ENCODE results near the gene SNAP47.
A peak's percentile ranks its signal among the peaks of the same experiment; 100 is the strongest.

The SNAP47 gene

DNA sequence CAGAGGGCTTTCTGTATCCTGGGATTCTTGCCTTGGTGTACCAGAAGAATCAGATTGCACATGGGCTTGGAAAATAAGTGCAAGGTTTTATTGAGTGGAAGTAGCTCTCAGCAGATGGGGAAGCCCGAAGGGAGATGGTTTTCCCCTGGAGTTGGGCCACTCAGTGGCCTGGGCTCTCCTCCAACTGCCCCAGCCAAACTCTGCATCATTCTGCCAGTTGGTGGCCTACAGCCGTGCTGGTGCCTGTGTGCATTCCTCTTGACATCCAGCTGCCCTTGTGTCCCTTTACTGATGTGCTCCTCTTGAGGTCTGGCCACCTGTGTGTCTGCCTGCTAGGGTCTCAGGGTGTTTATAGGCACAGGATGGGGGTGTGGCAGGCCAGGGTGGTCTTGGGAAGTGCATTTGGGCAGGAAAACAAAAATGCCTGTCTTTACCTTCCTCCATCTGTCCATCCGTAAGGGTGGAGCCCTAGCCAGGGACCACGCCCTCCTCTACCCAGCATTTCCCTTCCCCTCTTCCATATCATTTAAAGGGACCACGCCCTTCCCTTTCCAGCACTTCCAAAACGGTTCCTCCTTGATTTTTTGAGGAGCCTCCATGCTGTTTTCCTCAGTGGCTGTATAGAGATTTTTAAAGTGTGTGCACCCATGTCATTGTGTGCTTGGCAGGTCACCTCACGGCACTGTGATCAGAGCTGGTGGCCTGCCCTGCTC, 18.9 kb downstream of the SNAP47 start:
- DNase-seq, result no peak

DNA sequence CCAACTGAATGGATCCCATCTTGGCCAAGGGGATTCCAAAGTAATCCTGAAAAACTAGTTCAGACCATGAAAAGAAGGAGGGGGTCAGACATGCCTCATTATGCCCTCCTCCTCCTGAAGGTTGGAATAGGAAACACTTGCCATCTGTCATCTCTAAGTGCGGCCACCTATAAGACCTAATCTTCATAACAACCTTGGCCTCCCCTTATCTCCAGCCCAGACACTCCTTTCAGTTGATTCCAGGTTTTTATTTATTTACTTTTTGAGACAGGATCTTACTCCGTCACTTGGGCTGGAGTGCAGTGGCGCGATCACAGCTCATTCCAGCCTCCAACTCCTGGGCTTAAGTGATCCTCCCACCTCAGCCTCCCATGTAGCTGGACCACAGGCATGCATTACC, 19.7 kb downstream of the SNAP47 start:
- DNase-seq, result no peak

DNA sequence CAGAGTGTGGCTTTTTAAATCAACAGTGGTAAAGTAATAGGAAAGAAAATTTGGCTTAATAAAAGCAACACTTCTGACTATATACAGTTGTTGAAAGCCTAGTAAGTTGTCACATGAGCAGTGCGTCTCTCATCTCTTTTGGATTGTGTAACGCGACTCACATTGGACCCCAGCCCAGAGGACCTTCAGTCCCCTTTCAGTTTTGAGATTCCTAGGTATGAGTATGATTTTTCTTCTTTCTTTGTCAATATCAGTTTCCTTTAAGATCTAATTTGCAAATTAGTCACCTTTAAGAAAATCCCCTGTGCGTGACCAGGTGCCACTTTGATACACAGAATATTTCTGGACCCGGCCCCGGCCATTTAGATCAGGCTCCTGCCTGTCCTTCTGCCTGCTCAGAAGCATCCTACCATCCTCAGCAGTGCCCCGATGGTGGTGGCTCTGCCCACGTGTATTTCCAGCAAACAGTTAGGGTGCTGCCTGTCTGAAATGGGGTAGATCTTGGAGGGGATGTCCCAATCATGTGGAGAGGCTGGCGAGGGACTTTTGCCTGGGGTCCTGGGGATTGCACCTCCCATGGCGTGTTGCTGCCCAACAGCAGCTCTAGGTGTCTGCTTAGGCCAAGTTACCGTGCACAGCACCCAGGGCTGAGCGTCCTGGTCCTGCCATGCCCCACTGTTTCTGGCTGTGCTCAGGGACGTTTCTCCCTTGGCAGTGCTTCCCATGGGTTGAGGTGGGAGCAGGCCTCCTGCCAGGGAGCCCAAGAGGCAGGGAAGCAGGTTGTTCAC, 21.1 kb downstream of the SNAP47 start:
- no peak for DNase-seq

DNA sequence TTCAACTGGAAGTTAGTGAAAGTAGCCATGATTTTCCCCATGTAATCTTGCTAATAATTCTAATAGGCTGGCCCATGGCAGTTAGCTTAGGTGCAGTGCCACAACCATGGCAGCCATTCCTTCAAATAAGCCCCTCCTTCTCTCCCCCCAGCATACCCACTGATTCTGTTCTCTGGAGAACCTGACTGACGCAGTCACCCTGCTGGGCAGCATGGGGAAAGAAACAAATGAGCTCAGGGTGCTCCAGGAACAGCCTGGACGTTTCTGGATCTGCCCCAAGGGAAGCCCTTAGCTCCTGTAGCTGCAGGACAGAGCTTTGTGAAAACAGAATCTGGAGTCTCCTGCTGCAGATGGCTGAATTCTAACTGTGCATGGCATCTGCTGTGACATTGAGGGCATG, 22.5 kb downstream of the SNAP47 start:
- DNase-seq, result no peak

DNA sequence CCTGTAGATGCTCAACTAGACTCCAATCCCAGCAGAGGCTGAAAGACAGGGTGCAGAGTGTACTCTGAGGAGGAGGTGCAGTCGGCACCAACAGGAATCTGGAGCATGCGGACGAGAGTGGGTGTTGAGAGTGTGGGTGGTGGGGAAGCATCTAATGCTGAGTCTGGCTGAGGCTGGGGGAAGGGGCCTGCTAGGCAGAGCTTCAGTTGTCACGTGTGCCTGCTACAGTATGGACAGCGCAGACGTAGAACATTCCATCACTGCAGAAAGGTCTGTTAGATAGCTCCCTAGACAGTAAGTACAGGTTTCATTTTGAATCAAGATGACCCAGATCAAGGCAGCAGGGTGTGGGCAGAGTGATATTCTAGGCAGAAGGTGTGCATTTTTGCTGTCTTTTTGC, 23.1 kb downstream of the SNAP47 start:
- DNase-seq, result no peak

DNA sequence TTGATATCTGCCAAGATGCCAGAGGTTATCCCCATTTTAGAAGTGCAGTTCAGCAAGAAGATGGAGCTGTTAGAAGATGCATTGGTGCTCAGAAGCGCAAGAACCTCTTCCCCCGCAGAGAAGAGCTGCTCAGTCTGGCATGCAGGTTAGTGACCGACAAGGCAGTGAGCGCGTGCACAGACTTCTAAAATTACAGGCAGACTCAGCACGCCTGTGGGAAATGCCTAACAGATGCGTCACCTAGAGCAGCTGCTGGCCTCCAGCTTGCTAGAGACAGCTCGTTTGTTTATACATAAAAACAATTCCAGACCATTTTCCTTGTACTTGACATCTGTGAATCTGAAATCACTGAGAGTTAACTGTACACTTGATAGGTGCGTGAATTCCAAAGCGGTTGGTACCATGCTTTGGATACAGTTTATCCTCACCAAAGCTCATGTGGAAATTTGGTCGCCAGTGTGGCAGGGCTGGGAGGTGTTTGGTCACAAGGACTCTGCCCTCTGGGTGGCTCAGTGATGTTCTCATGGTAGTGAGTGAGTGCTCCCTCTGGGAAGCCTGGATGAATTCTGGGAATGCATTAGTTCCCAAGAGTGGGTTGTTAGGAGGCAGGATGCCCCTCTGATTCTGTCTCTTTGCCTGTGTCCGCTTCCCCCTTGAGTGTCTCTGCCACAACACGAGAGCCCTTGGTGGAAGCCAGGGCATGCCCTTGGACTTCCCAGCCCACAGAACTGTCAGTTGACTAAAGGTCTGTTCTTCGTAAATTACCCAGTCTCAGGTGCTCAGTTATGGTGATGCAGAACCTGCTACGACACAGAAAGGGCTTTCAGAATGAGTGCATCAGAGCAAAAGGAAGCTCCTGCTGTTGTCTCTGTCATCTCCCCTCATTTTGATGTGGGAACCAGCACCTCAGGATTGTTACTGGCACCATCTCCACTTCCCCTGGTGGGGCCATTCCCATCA, 24.4 kb downstream of the SNAP47 start:
- no peak for DNase-seq

DNA sequence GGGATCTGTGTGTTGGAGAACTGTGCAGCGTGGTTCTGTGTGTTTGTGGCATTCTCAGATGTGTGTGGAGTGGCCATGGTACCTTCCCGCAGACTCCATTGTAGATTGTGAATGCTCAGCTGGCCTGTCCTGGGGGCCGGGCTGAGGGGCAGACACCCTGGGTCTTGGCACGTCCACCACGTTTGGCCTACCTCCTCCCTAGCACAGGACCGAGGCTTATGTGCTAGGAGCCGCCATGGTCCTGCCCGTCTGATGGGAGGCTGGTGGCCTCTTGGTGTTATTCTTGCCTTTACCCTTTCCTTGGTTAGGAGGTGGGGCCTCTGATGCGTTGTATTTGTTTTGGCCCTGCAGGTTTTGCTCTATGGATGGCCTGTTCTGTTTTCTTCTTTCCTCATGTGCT, 25.1 kb downstream of the SNAP47 start:
- no peak for DNase-seq

DNA sequence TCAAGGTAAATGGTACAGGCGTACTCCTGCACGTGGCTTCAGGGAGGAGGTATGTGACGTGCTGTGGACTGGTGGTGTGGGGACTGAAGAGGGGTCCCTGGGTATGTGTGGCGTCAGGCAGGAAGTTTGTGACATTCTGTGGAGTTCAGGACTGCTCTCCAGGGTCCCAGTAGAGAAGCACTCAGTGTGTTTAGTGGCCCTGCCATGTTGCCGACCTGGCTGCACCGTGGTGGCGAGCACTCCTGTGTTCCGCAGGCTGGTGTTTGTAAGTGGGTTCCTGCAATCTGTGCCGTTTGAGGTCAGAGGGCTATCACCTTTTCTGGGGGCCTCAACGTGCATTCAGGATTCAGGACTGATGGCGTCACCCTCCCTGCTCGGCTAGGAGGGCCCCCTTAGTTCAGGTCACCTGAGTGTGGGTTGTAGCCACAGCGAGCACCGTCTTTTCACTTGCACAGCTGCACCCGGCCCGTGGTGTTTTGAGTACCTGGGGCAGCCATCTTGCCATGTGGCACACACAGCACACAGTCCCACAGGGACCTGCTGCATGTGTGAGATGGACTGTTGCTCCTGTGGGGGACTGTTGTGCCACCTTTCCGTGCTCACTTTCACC, 26.5 kb downstream of the SNAP47 start:
- no peak for DNase-seq

DNA sequence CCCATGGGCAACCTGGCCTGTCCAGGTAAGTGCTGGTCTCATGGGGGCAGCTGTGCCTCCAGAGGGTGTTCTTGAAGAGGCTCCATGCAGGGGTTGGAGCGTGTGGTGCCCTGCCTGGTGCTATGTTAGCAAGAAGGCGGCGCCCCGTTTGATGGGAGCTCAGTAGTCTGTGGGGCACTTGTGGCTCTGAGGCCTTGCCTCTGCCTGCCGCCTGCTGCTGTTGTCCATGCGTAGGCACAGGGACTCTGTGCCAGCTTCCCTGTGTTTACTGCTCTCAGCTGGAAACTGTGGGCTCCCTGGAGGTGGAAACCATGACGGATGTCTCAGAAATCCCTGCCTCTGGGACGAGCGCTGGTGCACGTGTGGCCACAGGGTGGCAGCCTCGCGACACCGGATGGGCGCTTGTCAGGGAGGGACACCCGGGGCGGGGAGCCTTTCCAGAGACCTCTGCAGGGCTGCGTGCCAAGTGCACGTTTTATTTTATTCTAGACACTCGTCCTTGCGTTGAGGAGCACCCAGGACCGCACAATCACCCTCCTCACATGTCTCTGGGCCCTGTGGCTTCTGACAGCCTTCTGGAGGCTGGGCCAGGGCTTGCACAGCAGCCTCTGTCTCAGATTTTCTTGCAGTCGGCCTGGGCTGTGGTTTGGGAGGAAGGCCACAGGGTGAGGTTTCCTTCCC, 27.1 kb downstream of the SNAP47 start:
- DNase-seq, result peak; percentile 80

DNA sequence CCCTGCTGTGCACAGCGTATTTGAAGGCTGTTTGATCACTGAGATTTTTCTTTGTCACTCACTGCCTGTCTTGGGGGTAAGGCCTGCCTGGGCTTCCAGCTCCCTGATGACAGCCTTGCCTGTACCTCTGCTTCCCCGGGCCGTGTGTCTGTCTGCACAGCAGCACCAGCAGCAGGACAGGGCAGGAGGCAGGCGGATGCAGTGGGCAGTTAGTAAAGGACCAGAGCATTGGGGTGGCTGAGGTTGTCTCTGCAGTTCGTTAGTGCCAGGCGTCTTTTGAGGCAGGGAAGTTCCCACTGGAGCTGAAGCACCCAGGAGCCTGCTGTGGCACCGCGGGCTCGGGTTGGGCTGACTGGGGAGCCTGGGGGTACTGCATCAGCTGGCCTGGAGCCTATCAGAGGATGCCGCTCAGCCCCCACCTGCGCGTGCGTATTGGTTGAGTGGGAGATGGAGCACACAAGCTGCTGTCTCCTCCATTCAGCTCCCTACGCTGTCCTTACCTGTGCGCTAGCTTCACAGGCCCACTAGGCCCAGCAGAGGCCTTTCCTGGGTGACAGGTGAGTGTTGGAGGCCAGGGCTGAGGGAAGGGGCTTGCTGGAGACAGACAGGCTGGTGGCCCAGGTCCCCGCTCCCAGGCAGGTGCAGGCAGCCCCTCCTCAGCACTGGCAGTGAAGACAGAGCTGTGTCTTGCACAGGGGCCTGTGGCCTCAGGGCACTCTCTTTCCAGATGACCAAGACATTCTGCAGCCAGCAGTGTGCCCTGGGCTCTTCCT, 28.2 kb downstream of the SNAP47 start:
- DNase-seq, result no peak

DNA sequence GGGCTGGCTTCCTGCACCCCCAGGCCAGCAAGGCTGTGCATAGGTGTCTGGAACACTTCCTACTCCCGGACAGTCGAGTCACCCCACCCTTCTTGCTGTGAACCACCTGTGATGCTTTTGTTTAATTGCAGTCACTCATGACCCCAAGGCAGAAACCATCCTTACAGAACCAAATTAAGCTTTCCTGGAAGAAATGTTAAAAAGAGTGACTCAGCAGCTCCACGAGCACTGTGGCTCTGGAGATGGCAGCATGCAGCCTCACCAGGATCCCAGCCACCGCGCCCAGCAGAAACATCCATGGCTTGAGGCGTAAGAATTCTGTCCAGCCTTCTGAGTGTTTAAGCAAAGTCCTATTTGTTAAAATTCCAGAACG, 28.8 kb downstream of the SNAP47 start:
- no peak for DNase-seq

DNA sequence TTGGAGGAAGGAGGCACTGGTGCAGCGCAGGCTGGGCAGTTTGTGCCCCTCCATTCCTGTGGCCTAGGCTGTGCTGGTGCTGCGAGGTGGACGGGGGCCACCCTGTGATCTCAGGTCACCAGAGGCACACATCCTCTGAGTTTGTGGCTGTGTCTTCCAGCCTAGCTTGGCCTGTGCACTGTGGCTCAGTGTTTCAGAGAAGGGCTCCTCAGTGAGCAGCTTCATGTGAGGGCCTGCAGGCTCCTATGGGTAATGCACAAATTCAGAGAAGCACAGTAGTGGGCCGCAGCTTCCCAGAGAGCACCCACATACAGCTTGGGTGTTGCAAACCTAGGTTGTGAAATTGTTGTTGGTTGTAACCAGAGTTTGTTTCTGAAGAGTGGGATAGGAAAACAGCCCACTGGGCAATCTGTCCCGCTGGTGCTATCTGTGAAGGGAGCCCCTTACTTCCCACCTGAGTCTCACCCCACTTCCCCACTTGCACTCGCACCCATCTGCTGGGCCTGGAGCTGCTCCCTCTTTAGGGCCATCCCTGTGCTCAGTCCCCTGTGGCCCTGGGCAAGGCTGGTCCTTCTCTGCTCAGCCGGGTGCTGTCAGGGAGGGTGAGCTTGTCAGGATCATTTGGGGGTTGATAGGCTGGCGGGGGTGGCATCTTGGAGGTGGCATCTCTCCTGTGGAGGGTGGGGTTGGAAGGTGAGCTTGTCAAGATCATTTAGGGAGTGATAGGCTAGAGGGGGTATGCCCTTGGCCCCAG, 30.2 kb downstream of the SNAP47 start:
- no peak for DNase-seq

DNA sequence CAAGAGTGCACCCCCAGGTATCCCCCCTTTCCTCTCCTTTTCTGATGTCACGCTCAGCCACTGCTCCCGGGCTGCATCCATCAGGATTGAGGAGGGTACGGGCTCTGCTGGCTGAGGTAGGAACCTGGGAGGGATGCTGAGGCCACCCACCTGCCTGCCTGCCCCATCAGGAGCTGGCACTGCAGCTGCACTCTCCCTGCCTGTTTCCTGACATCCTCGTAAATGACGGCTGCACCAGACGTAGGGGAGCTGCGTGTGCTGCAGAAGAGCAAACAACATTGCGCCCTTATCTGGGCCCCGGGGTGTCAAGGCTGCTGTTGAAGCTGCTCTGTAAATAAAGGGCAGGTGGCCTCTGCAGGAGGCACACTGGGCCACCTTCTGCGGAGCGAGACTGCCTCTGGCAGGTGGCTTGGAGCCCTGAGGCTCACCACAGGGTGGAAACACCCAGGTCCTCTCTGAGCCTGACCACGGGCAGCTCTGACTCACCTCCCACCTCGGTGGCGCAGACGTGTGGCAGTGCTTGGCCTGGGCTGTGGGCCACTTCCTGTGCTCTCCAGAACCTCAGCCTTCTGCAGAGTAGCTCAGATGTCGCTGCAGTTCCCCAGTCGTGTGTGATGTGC, 30.9 kb downstream of the SNAP47 start:
- no peak for DNase-seq

DNA sequence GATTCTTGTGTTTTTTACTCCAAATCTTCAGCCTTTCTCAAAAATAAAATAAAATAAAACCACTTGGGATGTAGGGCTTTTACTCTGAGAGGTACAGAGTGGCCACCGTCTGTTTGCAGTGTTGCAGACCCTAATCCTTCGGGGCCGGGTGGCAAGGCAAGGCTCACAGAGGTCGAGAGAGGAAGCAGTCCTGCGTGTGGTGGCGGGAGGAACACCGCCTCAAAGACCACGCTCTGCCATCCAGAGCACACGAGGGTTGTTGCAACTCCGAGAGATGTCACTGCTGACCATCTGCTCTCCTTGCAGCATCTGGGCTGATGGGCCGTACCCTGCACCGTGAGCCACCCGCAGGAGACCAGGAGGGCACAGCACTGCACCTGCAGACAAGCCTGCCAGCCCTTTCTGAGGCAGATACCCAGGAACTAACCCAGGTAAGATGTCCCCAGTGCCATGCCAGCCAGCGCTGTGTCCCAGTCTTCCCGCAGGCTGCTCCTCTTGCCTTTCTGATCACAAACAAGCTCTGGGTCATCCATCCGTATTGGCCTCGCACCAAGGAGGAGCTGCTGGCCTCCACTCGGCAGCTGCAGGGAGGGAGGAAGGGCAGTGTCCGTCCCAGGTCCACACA, 31.5 kb downstream of the SNAP47 start:
- DNase-seq, result no peak

DNA sequence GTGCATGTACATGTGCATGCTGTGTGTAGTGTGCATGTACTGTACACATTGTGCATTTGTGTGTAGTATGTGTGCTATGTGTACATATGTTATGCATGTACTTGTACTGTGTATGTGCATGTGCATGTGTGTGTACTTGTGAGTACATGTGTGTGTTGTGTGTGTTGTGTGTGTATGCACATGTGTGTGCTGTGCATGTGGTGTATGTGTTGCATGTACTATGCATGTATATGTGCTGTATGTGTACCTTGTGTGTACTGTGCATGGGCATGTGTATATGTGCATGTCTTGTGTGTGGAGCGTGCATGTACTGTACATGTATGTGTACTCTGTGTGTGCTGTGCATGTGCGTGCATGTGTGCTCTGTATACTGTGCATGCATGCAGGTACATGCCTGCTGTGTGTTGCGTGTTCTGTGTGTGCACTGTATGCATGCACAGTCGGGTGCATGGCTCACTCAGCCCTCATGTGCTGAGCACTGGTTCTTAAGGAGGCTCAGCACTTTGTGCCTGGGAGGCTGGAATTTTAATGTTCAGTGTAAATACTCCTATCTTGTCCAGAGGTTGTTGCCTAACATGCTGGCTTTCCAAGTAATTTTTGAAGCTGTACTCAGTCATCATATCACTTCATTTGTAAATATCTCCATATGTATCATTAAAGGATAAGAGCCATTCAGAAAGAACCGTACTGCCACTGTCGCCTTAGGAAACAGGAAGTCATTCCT, 32.3 kb downstream of the SNAP47 start:
- DNase-seq, result no peak

DNA sequence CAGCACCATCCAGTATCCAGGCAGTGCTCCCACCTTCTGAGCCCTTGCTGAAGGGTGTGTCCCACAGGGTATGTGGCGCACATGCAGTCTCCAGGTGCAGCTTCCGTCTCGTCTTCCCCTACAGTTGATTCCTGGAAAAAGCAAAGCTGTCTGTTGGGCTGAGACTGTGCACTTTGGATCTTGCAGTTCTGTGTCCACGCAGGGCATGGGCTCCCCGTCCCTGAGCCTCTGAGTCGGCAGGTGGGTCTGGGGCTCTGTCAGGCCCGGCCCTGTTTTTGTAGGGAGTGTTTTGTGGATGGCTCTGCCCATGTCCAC, 32.8 kb downstream of the SNAP47 start:
- no peak for DNase-seq

DNA sequence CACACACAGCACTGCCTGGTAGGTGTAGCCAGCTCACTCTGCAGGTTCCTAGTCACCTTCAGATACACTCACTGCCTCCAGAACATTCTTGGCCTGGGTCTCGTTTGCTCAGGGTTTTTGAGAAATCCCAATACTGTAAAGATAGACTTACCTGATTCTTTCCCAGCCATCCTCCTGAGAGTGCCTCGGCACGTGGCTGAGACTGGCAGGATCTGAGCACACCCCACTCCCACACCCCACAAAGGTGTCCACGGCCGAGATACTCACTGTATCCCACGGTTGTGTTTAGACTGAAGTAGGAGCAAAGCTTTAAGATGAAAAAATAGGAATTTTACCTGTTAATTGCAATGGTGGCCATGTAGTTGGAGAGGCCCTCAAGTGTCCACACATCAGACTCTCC, 33.4 kb downstream of the SNAP47 start:
- no peak for DNase-seq

DNA sequence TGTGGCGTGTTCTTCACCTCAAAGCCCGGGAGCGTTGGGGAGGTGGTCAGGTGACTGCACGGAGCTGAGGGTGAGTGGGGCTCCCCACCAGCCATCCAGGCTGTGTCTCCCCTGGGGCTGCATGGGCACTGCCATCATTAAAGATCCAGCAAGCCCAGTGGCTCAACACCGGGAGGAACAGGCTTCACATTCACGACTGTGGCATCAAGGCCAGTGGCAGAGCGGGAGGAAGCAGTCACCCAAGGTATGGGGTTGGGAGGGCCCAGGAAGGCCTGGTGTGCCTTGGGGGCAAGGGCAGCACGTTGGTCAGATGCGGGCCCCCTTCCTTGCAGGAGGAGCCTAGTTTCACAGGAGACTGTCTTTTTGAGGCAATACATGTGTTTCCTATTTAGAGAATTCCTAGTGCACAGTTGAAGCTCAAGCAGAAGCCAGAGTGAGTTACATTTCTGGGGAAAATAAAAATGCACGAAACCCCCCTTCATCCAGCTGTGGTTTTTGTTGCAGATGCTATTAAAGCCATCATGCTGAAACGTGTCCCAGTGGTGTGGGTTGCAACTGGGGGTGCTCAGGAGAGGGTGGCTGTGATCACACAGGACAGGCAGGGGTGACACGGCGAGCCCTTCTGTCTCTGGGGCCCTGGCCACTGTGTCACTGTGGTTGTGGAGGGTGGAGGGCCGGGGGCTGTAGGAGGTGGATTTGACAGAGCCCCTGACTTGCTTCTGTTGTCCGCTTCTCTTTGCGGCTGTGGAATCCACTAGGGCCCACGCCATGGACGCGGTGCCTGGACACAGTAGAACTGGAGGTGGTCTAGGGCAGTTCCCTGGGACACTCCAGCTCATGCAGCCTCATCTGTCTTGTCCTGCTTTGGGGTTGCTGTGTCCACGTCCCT, 34.1 kb downstream of the SNAP47 start:
- DNase-seq, result no peak

All from suppressor macrophage treated with lipopolysaccharide for 4 hours (primary cell).